CD4-positive, alpha-beta T cell (primary cell): ENCODE data around the gene PCDH9. TPM values are rescaled to one million over a fixed set of nuclear protein-coding genes. Genes with fewer than 3 reads are reported as not detected.

Experiments
- ATAC-seq: fragments of 200-7000 bp; cut with Tn5 transposase; one replicate; pipeline ENCODE4 v1.10.0; 2022; ENCODE audit warnings: mild to moderate bottlenecking; ENCODE audit not compliant: poor library complexity
- CTCF ChIA-PET: fragments of 350-600 bp; sonication (Branson Sonifier 250); formaldehyde crosslinking; loops from one replicate; lab custom pipeline; 2021; ENCODE audit warnings: antibody characterized with exemption, inconsistent platforms; lab: Charles Lee
- POLR2A ChIA-PET: fragments of 350-600 bp; sonication (Branson Sonifier 250); formaldehyde crosslinking; loops from one replicate; lab custom pipeline; 2021; ENCODE audit warnings: antibody characterized with exemption, inconsistent platforms; lab: Charles Lee
- DNase-seq, 14 experiments: peaks; one replicate each; pipeline ENCODE4 v3.0.0-alpha.2; 2013 to 2020; ENCODE audit warnings: mixed read lengths in 2 of 14
- H3K27ac ChIP-seq, 2 donors: one replicate each; pipeline versions ENCODE4 v1.5.1 to v1.7.0; 2013; ENCODE audit warnings: low read length in 2 of 2, low read depth in 1 of 2, mild to moderate bottlenecking in 1 of 2
- H3K27me3 ChIP-seq, 2 experiments: 1 replicate in 1 of 2; 2 replicates in 1 of 2; pipeline versions ENCODE4 v1.6.1 to v1.7.0; 2013; ENCODE audit warnings: low read length in 2 of 2, control low read depth in 1 of 2, mild to moderate bottlenecking in 1 of 2, moderate library complexity in 1 of 2; ENCODE audit not compliant: insufficient read depth in 2 of 2, control insufficient read depth in 1 of 2
- H3K36me3 ChIP-seq: one replicate; pipeline ENCODE4 v1.6.1; 2013; ENCODE audit warnings: low read length, control low read depth; ENCODE audit not compliant: insufficient read depth
- H3K4me1 ChIP-seq: one replicate; pipeline ENCODE4 v1.6.1; 2013; ENCODE audit warnings: low read length, control low read depth; ENCODE audit not compliant: insufficient read depth
- H3K4me3 ChIP-seq: one replicate; pipeline ENCODE4 v1.5.1; 2013; ENCODE audit warnings: mild to moderate bottlenecking, low read length, moderate library complexity
- H3K9me3 ChIP-seq, 2 experiments: 1 replicate in 1 of 2; 2 replicates in 1 of 2; pipeline versions ENCODE4 v1.6.1 to v1.7.0; 2013; ENCODE audit warnings: low read length in 2 of 2, mild to moderate bottlenecking in 2 of 2, control low read depth in 1 of 2, moderate library complexity in 1 of 2; ENCODE audit not compliant: control insufficient read depth in 1 of 2, insufficient read depth in 1 of 2
- H3K27ac Mint-ChIP-seq: one replicate; pipeline ENCODE4 v1.8.0; 2020; ENCODE audit warnings: mixed read lengths
- H3K27me3 Mint-ChIP-seq: one replicate; pipeline ENCODE4 v1.8.0; 2021; ENCODE audit warnings: mixed read lengths
- H3K36me3 Mint-ChIP-seq: one replicate; pipeline ENCODE4 v1.8.0; 2021; ENCODE audit warnings: low read depth, mixed read lengths
- H3K4me1 Mint-ChIP-seq: one replicate; pipeline ENCODE4 v1.8.0; 2021; ENCODE audit warnings: low read depth, mixed read lengths
- H3K4me3 Mint-ChIP-seq: one replicate; pipeline ENCODE4 v1.8.0; 2020; ENCODE audit warnings: mild to moderate bottlenecking, mixed read lengths
- H3K9me3 Mint-ChIP-seq: one replicate; pipeline ENCODE4 v1.8.0; 2020; ENCODE audit warnings: mixed read lengths
- CTCF ChIP-seq: fragments of 200-600 bp; IDR thresholded peaks from one replicate; pipeline ENCODE4 v1.8.0; 2022; ENCODE audit warnings: antibody characterized with exemption, mild to moderate bottlenecking
- intact Hi-C, 2 experiments: fragments of 100-400 bp; cut with DNase I in 1 of 2; cut with micrococcal nuclease in 1 of 2; formaldehyde crosslinking; loops; one replicate each; pipeline versions ENCODE4 v1.15.1 to v1.9.0; 2023 to 2025; cut with DNase I, micrococcal nuclease
- total RNA-seq, 174 experiments: library from RNA in 2 of 174; stranded (reverse) in 2 of 174; gene quantifications; one replicate each; pipeline ENCODE4 v1.2.3 and lab custom pipeline; 2021 to 2026

The PCDH9 gene
- total RNA-seq, 2 experiments from 2014 or later = 0.08 to 0.19 TPM

DNA sequence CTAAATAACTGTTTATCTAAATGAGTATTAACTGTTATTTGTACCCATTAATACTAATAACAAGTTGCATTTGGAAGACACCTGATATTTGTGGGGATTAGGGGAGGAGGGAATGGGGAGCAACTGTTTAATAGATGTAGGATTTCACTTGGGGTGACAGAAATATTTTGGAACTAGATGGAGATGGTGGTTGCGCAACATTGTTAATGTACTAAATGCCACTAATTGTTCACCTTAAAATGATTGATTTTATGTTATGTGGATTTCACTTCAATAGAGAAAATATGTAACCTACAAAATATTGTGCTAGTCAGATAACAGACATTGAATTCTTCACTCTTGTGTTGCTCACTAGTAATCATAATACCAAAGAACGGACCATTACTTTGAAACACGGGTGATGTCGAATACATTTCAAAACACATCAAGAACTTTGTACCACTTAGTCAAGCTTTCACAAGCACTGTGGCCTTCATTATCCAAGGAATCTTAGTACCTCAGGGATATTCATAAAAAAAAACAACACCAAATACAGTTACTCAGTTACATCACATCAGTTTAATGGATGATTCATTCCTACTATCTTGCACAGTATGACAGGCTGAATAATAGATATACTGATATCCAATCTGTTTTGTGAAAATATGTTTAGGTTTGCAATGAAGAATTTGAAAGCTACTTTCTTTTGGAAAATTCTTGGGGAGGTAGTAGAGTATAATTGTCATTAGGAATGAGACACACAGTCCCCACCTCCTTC is 721.8 kb downstream of the PCDH9 start:
- Mint-ChIP-seq H3K4me1 (no peaks in the 10 kb centered on the region), H3K36me3 (no peaks in the 10 kb centered on the region), H3K27ac (no peak overlapping the region), H3K4me3 (no peak overlapping the region), H3K27me3 (no peaks in the 10 kb centered on the region), H3K9me3 (no peaks in the 10 kb centered on the region)
- TF ChIP-seq CTCF = no peak
- Histone ChIP-seq H3K36me3 (no peaks in the 10 kb centered on the region), H3K4me3 (no peak overlapping the region), H3K27ac (no peak overlapping the region), H3K4me1 (no peaks in the 10 kb centered on the region), H3K9me3 (peaks cover 0 to 4% of the 10 kb centered on the region in 2 experiments), H3K27me3 (no peaks in the 10 kb centered on the region)
- intact Hi-C loops = no loop called here
- ChIA-PET CTCF (no interaction called here), POLR2A (no interaction called here)
- ATAC-seq = no peak
- DNase-seq = no peak

GRCh38 chr13:66506979-66507378 is 723.2 kb downstream of the PCDH9 start:
- H3K4me1 ChIP-seq = no peaks in the 10 kb centered on the region
- H3K27ac ChIP-seq = no peak overlapping the region
- H3K9me3 ChIP-seq = peaks cover 0 to 4% of the 10 kb centered on the region in 2 experiments
- no peak for TF ChIP-seq CTCF
- no peak overlapping the region for H3K4me3 ChIP-seq
- POLR2A ChIA-PET = no interaction called here
- CTCF ChIA-PET = no interaction called here
- Mint-ChIP-seq H3K4me1 (no peaks in the 10 kb centered on the region), H3K36me3 (no peaks in the 10 kb centered on the region), H3K27ac (no peak overlapping the region), H3K4me3 (no peak overlapping the region), H3K9me3 (no peaks in the 10 kb centered on the region), H3K27me3 (no peaks in the 10 kb centered on the region)
- ATAC-seq (no peak), DNase-seq (no peak)
- H3K27me3 ChIP-seq = no peaks in the 10 kb centered on the region
- intact Hi-C loops = no loop called here
- H3K36me3 ChIP-seq = no peaks in the 10 kb centered on the region

- no peak overlapping the region for H3K27ac ChIP-seq
- no peak for TF ChIP-seq CTCF
- peaks cover 0 to 4% of the 10 kb centered on the region in 2 experiments for H3K9me3 ChIP-seq
- no peak overlapping the region for H3K27ac Mint-ChIP-seq
- POLR2A ChIA-PET = no interaction called here
- intact Hi-C loops = no loop called here
- no peaks in the 10 kb centered on the region for H3K27me3 ChIP-seq
- no peak overlapping the region for H3K4me3 Mint-ChIP-seq
- H3K4me1 Mint-ChIP-seq = no peaks in the 10 kb centered on the region
- H3K36me3 ChIP-seq = no peaks in the 10 kb centered on the region
- no peaks in the 10 kb centered on the region for H3K36me3 Mint-ChIP-seq
- no peak for DNase-seq
- no peak for ATAC-seq
- H3K9me3 Mint-ChIP-seq = no peaks in the 10 kb centered on the region
- H3K27me3 Mint-ChIP-seq = no peaks in the 10 kb centered on the region
- no peaks in the 10 kb centered on the region for H3K4me1 ChIP-seq
- CTCF ChIA-PET = no interaction called here
- H3K4me3 ChIP-seq = no peak overlapping the region
Observed at GRCh38 chr13:66506051-66506777, 723.9 kb downstream of the PCDH9 start.
